Esophagus squamous epithelium (tissue), 5 donors: ENCODE results near the gene KIF26B. TPM values are rescaled to one million over a fixed set of nuclear protein-coding genes. Genes with fewer than 3 reads are reported as not detected.

Experiments
- DNase-seq: peaks from one replicate; lab custom pipeline; 2025; lab: John Stamatoyannopoulos, UW
- H3K27ac ChIP-seq, 4 donors: fragments of 200-600 bp; sonication (generic); one replicate each; pipeline ENCODE4 v1.5.1; 2016 to 2019; ENCODE audit warnings: mild to moderate bottlenecking in 1 of 4
- H3K27me3 ChIP-seq, 4 donors: fragments of 200-600 bp; sonication (generic); 1 replicate in 3 of 4; 2 replicates in 1 of 4; pipeline versions ENCODE4 v1.5.1 to v1.6.0; 2017 to 2021; ENCODE audit warnings: antibody characterized with exemption in 1 of 4
- H3K36me3 ChIP-seq, 3 donors: fragments of 200-600 bp; sonication (generic); one replicate each; pipeline ENCODE4 v1.5.1; 2016 to 2019
- H3K4me1 ChIP-seq, 3 donors: fragments of 200-600 bp; sonication (generic); one replicate each; pipeline ENCODE4 v1.5.1; 2017 to 2019
- H3K4me3 ChIP-seq, 4 donors: fragments of 200-600 bp; sonication (generic); 1 replicate in 3 of 4; 2 replicates in 1 of 4; pipeline ENCODE4 v1.5.1; 2016 to 2019; ENCODE audit warnings: mild to moderate bottlenecking in 2 of 4, moderate library complexity in 1 of 4
- H3K9me3 ChIP-seq, 3 donors: fragments of 200-600 bp; sonication (generic); one replicate each; pipeline ENCODE4 v1.5.1; 2016 to 2019
- POLR2A ChIP-seq, 4 donors: fragments of 450-650 bp; IDR thresholded peaks; one replicate each; pipeline ENCODE4 v1.6.1; 2017; ENCODE audit warnings: antibody characterized with exemption in 4 of 4, mild to moderate bottlenecking in 4 of 4, moderate library complexity in 3 of 4
- WGBS, 2 donors: methylation state at CpG; one replicate each; pipeline ENCODE4 v1.1.5; 2018; 5-methylcytosine and 5-hydroxymethylcytosine counted together
- intact Hi-C: fragments of 100-400 bp; cut with DNase I; formaldehyde crosslinking; loops from one replicate; pipeline ENCODE4 v1.15.0; 2022
- total RNA-seq, 4 donors: library from RNA; depleted of rRNA; stranded (reverse); fragments of >200 nt; gene quantifications; one replicate each; pipeline ENCODE4 v1.1.0, GENCODE V29; 2016
- TF ChIP-seq, protein P1 (sequence below), 6 experiments: fragments of 450-650 bp in 4 of 6; fragments of 200-600 bp in 2 of 6; sonication (generic) in 2 of 6; IDR thresholded peaks; one replicate each; pipeline ENCODE4 v1.5.1; 2016 to 2019; ENCODE audit warnings: antibody characterized with exemption in 6 of 6, mild to moderate bottlenecking in 4 of 6, moderate library complexity in 4 of 6
- donor health status: DM: yes; HTN: yes; CAD: no.

KIF26B gene
- total RNA-seq, 4 donors from 2014 or later = 0.23 to 2.7 (median 1.0) TPM

DNA sequence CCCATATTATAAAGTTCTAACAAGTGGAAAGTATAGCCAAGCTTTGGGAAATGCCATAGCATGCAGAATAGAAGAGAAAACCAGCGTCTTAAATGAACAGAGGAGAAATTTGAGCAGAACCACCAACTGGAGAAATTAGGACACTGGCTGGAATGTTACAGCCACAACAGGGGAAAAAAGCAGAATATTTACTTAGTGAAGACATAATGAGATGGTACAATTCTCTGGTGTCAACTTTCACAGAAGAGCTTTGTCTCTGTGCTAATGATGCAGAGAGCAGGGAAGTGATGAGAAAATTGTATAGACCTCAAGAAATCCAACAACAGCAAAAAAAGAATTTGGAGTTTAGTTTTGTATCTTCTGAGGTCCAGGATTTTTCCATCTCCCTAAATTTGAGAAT lies 249.7 kb downstream of the KIF26B start:
- H3K4me1 ChIP-seq = no peaks in the 10 kb centered on the region
- WGBS, 2 donors = 56 to 60% methylated on average over 1 of the region's 1 CpG
- intact Hi-C loops = no loop called here
- H3K9me3 ChIP-seq = no peaks in the 10 kb centered on the region
- TF ChIP-seq POLR2A (IDR thresholded peaks at IDR 0.05) = no peak
- TF ChIP-seq, protein P1, sequence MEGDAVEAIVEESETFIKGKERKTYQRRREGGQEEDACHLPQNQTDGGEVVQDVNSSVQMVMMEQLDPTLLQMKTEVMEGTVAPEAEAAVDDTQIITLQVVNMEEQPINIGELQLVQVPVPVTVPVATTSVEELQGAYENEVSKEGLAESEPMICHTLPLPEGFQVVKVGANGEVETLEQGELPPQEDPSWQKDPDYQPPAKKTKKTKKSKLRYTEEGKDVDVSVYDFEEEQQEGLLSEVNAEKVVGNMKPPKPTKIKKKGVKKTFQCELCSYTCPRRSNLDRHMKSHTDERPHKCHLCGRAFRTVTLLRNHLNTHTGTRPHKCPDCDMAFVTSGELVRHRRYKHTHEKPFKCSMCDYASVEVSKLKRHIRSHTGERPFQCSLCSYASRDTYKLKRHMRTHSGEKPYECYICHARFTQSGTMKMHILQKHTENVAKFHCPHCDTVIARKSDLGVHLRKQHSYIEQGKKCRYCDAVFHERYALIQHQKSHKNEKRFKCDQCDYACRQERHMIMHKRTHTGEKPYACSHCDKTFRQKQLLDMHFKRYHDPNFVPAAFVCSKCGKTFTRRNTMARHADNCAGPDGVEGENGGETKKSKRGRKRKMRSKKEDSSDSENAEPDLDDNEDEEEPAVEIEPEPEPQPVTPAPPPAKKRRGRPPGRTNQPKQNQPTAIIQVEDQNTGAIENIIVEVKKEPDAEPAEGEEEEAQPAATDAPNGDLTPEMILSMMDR (IDR thresholded peaks at IDR 0.05) = no peak
- H3K27me3 ChIP-seq = no peaks in the 10 kb centered on the region
- H3K36me3 ChIP-seq = no peaks in the 10 kb centered on the region
- no peak overlapping the region for H3K27ac ChIP-seq
- no peak overlapping the region for H3K4me3 ChIP-seq
- DNase-seq = no peak

DNA sequence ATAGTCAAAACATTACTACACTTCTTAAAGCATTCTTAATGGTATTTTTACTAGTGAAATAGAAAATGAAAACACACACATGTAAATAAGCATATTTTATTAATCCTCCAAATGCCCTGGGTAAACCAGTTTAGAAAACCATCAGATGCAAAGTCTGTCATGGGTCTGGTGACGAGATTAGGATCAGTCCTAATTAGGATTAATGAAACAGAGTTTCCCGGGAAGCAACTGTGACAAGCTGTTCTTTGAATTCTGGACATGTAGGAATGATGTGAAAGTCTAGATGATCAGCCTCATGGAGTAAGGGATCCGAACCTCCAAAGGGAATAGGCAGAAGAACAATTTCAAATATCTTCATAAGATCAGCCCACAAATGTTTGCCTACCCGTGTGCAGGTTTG lies 250.2 kb downstream of the KIF26B start:
- no peak for DNase-seq
- Histone ChIP-seq H3K27me3 (no peaks in the 10 kb centered on the region), H3K27ac (no peak overlapping the region), H3K9me3 (no peaks in the 10 kb centered on the region), H3K4me3 (no peak overlapping the region), H3K36me3 (no peaks in the 10 kb centered on the region), H3K4me1 (no peaks in the 10 kb centered on the region)
- intact Hi-C loops = no loop called here
- WGBS, 2 donors = 76 to 78% methylated on average over 4 of the region's 4 CpGs
- TF ChIP-seq POLR2A (IDR thresholded peaks at IDR 0.05) = no peak
- TF ChIP-seq, protein P1 (IDR thresholded peaks at IDR 0.05) = no peak

DNA sequence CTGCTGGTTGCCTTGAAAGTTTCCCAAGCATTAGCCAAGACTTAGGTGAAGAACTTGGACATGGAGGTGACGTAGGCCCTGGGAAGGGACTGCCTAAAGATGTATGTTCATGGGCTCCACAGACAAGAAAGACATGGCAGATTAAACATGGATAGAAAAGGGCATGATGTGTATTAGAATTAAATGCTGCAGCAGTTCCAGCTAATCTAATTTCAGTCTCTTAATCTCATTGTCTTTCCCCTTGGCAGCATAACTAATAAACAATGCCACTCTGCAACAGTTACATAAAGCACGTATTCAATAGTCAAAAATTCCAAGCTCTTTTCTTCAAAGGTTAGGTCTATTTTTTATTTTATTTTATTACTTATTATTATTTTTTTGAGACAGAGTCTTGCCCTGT lies 251.6 kb downstream of the KIF26B start:
- WGBS, 2 donors = 84 to 94% methylated on average over 2 of the region's 2 CpGs
- intact Hi-C loops = no loop called here

DNA sequence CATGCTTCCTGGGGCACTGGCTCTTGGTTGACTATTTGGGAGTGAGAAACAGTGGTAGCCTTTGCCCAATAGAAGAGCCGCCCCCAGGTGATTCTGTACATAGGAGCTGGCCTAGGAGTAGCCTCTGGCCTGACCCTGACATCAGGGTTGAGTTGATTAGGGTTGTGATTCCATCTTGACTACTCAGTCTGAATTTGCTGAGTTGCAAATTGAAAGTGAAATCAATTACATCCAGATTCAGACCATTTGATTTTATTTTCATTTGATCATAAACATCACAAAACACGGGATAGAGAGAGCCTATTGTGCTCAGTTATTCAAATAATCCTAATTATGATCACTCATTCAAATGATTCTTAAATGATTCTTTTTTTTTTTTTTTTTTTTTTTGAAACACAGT lies 253.2 kb downstream of the KIF26B start:
- H3K27ac ChIP-seq = no peak overlapping the region
- DNase-seq = no peak
- no peaks in the 10 kb centered on the region for H3K4me1 ChIP-seq
- intact Hi-C loops = no loop called here
- no peak overlapping the region for H3K4me3 ChIP-seq
- H3K9me3 ChIP-seq = no peaks in the 10 kb centered on the region
- no peaks in the 10 kb centered on the region for H3K36me3 ChIP-seq
- TF ChIP-seq, protein P1 (IDR thresholded peaks at IDR 0.05) = no peak
- TF ChIP-seq POLR2A (IDR thresholded peaks at IDR 0.05) = no peak
- WGBS, 2 donors = 71 to 82% methylated on average over 1 to 2 of the region's 2 CpGs
- no peaks in the 10 kb centered on the region for H3K27me3 ChIP-seq

More for the DNA sequence above, 251.6 kb downstream of the KIF26B start:
- H3K4me1 ChIP-seq = no peaks in the 10 kb centered on the region
- no peak overlapping the region for H3K27ac ChIP-seq
- no peak for DNase-seq
- H3K9me3 ChIP-seq = no peaks in the 10 kb centered on the region
- H3K4me3 ChIP-seq = no peak overlapping the region
- H3K27me3 ChIP-seq = no peaks in the 10 kb centered on the region
- H3K36me3 ChIP-seq = no peaks in the 10 kb centered on the region
- TF ChIP-seq, protein P1 (IDR thresholded peaks at IDR 0.05) = no peak
- TF ChIP-seq POLR2A (IDR thresholded peaks at IDR 0.05) = no peak

DNA sequence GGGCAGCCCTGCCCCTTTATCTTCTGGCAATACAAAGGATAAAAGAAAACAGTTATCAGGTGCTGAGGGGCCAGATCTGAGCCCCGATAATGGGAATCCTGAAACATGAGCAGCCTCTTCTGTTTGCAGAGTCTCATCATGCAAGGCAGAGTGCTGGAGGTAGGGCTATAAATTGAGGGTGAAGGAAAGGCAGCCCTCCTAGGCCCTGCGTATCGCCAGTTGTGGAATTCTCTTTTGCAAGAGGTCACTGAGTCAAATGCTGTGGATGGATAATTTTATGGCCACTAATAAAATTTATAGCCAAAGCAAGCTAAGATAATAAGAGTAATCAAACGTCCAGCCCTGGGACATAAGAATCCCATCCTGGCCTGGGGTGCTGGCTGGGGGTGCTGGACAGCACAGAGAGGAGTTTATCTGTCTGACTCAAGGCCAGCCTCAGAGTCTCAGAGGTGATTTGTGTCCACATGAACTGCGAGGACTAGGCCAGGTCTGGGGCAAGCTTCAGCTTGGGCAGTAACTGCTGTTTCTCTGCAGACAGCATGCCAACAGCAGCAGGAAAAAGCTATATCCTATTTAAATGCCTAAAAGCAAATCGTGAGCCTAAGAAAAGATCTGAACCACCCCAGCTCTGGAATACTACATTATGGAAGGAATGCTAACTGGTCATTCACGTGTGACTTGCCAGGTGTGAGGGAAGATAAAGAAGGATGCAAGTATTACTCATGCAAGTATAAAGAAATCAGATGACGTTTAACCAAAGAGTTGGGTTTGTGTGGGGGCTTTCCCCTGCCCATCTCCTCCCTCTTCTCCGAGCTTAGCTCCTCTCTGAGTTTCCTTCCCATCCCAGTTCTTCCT lies 254.8 kb downstream of the KIF26B start:
- H3K9me3 ChIP-seq = no peaks in the 10 kb centered on the region
- H3K36me3 ChIP-seq = no peaks in the 10 kb centered on the region
- DNase-seq = no peak
- intact Hi-C loops = no loop called here
- no peaks in the 10 kb centered on the region for H3K27me3 ChIP-seq
- H3K4me1 ChIP-seq = no peaks in the 10 kb centered on the region
- WGBS, 2 donors = 61 to 68% methylated on average over 9 of the region's 9 CpGs
- no peak overlapping the region for H3K4me3 ChIP-seq
- H3K27ac ChIP-seq = no peak overlapping the region
- TF ChIP-seq, protein P1 (IDR thresholded peaks at IDR 0.05) = no peak
- TF ChIP-seq POLR2A (IDR thresholded peaks at IDR 0.05) = no peak
